OCI-LY3 (cell line): ENCODE results near the gene DUSP5.

Source experiments
- EZH2phosphoT487 ChIP-seq: fragments of 200-600 bp; shearing (Covaris generic); IDR thresholded peaks from 2 replicates; pipeline ENCODE4 v1.6.1; 2018; ENCODE audit warnings: antibody characterized with exemption, mixed run types, low read depth
- TF ChIP-seq, protein P1 (sequence below): fragments of 200-600, 300-600 bp; sonication (generic); IDR thresholded peaks from 2 replicates; pipeline ENCODE4 v1.5.1; 2014; ENCODE audit warnings: antibody characterized with exemption, low read length, low read depth

DNA sequence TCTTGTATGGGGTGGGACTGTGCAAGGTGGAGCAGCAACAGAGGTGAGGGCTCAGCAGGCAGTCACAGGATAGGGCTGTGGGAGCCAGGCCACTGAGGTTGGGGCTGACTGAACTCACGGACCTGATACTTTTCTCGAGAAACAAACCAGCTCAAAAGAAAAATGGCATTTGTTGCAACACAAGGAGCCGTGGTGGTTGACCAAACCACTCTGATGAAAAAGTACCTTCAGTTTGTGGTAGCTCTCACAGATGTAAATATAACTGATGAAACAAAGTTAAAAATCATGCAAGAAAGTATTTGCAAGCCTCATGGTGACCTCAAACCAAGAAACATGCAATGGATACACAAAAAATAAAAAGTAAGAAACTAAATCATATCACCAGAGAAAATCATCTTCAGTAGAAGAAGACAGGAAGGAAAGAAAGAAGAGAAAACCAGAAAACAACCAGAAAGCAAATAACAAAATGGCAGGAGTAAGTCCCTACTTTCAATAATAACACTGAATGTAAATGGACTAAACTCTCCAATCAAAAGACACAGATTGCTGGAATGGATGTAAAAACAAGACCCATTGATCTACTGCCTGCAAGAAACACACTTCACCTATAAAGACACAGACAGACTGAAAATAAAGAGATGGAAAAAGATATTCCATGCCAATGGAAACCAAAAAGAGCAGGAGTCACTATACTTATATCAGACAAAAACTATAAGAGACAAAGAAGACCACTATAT is 48.9 kb upstream of the DUSP5 start:
- TF ChIP-seq, protein P1, sequence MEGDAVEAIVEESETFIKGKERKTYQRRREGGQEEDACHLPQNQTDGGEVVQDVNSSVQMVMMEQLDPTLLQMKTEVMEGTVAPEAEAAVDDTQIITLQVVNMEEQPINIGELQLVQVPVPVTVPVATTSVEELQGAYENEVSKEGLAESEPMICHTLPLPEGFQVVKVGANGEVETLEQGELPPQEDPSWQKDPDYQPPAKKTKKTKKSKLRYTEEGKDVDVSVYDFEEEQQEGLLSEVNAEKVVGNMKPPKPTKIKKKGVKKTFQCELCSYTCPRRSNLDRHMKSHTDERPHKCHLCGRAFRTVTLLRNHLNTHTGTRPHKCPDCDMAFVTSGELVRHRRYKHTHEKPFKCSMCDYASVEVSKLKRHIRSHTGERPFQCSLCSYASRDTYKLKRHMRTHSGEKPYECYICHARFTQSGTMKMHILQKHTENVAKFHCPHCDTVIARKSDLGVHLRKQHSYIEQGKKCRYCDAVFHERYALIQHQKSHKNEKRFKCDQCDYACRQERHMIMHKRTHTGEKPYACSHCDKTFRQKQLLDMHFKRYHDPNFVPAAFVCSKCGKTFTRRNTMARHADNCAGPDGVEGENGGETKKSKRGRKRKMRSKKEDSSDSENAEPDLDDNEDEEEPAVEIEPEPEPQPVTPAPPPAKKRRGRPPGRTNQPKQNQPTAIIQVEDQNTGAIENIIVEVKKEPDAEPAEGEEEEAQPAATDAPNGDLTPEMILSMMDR: no peak
- TF ChIP-seq EZH2phosphoT487: no peak
